Hepatocyte (in vitro differentiated cells): ENCODE data around the gene BICDL2. TPM values are rescaled to one million over a fixed set of nuclear protein-coding genes. Genes with fewer than 3 reads are reported as not detected.
A peak's percentile ranks its signal among the peaks of the same experiment; 100 is the strongest.

Experiments used
- DNase-seq: peaks from one replicate; pipeline ENCODE4 v3.0.0-alpha.2; 2016; ENCODE audit warnings: low spot score
- H2AFZ ChIP-seq: fragments of 200-600 bp; sonication (generic); 2 replicates; pipeline ENCODE4 v1.6.0; 2016; ENCODE audit warnings: antibody characterized with exemption, mild to moderate bottlenecking
- H3K27ac ChIP-seq: fragments of 200-600 bp; sonication (generic); 2 replicates; pipeline ENCODE4 v1.5.1; 2016; ENCODE audit warnings: mild to moderate bottlenecking
- H3K27me3 ChIP-seq: fragments of 200-600 bp; sonication (generic); 2 replicates; pipeline ENCODE4 v1.6.1; 2016
- H3K36me3 ChIP-seq: fragments of 200-600 bp; sonication (generic); replicated peaks from 2 replicates; pipeline ENCODE4 v1.5.1; 2016; ENCODE audit warnings: low read depth; ENCODE audit not compliant: insufficient read depth
- H3K4me1 ChIP-seq: fragments of 200-600 bp; sonication (generic); 2 replicates; pipeline ENCODE4 v1.5.1; 2016; ENCODE audit warnings: mild to moderate bottlenecking, moderate library complexity; ENCODE audit not compliant: insufficient read depth
- H3K4me2 ChIP-seq: fragments of 200-600 bp; sonication (generic); 2 replicates; pipeline ENCODE4 v1.6.0; 2016
- H3K4me3 ChIP-seq: fragments of 200-600 bp; sonication (generic); 2 replicates; pipeline ENCODE4 v1.5.1; 2016; ENCODE audit warnings: mild to moderate bottlenecking
- H3K79me2 ChIP-seq: fragments of 200-600 bp; sonication (generic); 2 replicates; pipeline ENCODE4 v1.6.0; 2017; ENCODE audit warnings: mild to moderate bottlenecking
- H3K9me2 ChIP-seq: fragments of 200-600 bp; sonication (generic); replicated peaks from 2 replicates; pipeline ENCODE4 v1.6.0; 2017; ENCODE audit warnings: mild to moderate bottlenecking; ENCODE audit not compliant: insufficient read depth
- H3K9me3 ChIP-seq: fragments of 200-600 bp; sonication (generic); 2 replicates; pipeline ENCODE4 v1.5.1; 2016; ENCODE audit warnings: low read depth, mild to moderate bottlenecking
- H4K20me1 ChIP-seq: fragments of 200-600 bp; sonication (generic); 2 replicates; pipeline ENCODE4 v1.6.0; 2016; ENCODE audit warnings: mild to moderate bottlenecking; ENCODE audit not compliant: insufficient read depth, poor library complexity, severe bottlenecking
- CTCF ChIP-seq: fragments of 200-600 bp; sonication (generic); IDR thresholded peaks from 2 replicates; pipeline ENCODE4 v1.5.1; 2016; ENCODE audit warnings: antibody characterized with exemption, mild to moderate bottlenecking; ENCODE audit not compliant: poor library complexity
- EZH2 ChIP-seq: fragments of 200-600 bp; sonication (generic); IDR thresholded peaks from 2 replicates; pipeline ENCODE4 v1.6.1; 2016; ENCODE audit warnings: antibody characterized with exemption, mild to moderate bottlenecking, borderline replicate concordance
- EZH2phosphoT487 ChIP-seq: fragments of 200-600 bp; sonication (generic); IDR thresholded peaks from one replicate; pipeline ENCODE4 v1.6.1; 2018; ENCODE audit warnings: antibody characterized with exemption, mild to moderate bottlenecking, low read depth, moderate library complexity; ENCODE audit not compliant: unreplicated experiment, severe bottlenecking
- WGBS: methylation state at CpG from one replicate; pipeline ENCODE4 v1.1.6; 2016; ENCODE audit warnings: low lambda C conversion rate; ENCODE audit errors: missing lambda C conversion rate; 5-methylcytosine and 5-hydroxymethylcytosine counted together
- polyA plus RNA-seq: library from polyadenylated mRNA; unstranded; fragments of >200 nt; fragmentation: Nextera tagmentation; extraction: Ambion mirVana; gene quantifications from 2 replicates; pipeline ENCODE4 v1.2.1, GENCODE V29; 2016
- total RNA-seq: library from RNA; depleted of rRNA; stranded (reverse); fragments of >200 nt; gene quantifications from 2 replicates; pipeline ENCODE4 v1.2.3, GENCODE V29; 2014

The BICDL2 gene
- total and polyA plus RNA-seq, 2 experiments from 2014 or later = 12.3 to 12.8 TPM

GRCh38 chr16:3047387-3047720 is 10.6 kb upstream of the BICDL2 start:
- Histone ChIP-seq H3K27me3 (peaks cover 82% of the 10 kb centered on the region), H3K36me3 (no peaks in the 10 kb centered on the region), H3K9me2 (no peaks in the 10 kb centered on the region), H3K9me3 (no peaks in the 10 kb centered on the region), H3K4me2 (peak overlapping the region; percentile 96), H3K27ac (no peak overlapping the region), H2AFZ (no peak overlapping the region), H3K4me1 (peaks cover 20% of the 10 kb centered on the region), H3K4me3 (no peak overlapping the region), H3K79me2 (no peaks in the 10 kb centered on the region), H4K20me1 (no peaks in the 10 kb centered on the region)
- DNase-seq = no peak
- TF ChIP-seq CTCF (no peak), EZH2 (no peak), EZH2phosphoT487 (no peak)
- WGBS = 26% methylated on average over 6 of the region's 13 CpGs

GRCh38 chr16:3046641-3047386 is 10.1 kb upstream of the BICDL2 start:
- Histone ChIP-seq H3K36me3 (no peaks in the 10 kb centered on the region), H3K9me3 (no peaks in the 10 kb centered on the region), H3K4me3 (no peak overlapping the region), H3K4me2 (peak overlapping the region; percentile 96), H3K4me1 (peaks cover 20% of the 10 kb centered on the region), H3K27me3 (peaks cover 82% of the 10 kb centered on the region), H3K9me2 (no peaks in the 10 kb centered on the region), H4K20me1 (no peaks in the 10 kb centered on the region), H2AFZ (peak overlapping the region; percentile 40), H3K27ac (no peak overlapping the region), H3K79me2 (no peaks in the 10 kb centered on the region)
- TF ChIP-seq CTCF = no peak
- TF ChIP-seq EZH2phosphoT487 = peak; percentile 70
- peak; percentile 97 for TF ChIP-seq EZH2
- WGBS = 4% methylated on average over 34 of the region's 54 CpGs
- DNase-seq = no peak

- TF ChIP-seq EZH2phosphoT487 (peak; percentile 82), EZH2 (peak; percentile 15), CTCF (no peak)
- no peak for DNase-seq
- Histone ChIP-seq H3K4me3 (peak within 1 kb of the TSS; percentile 33), H3K27ac (no peak within 1 kb of the TSS), H3K36me3 (no peaks in the 10 kb centered on the region), H4K20me1 (no peaks in the 10 kb centered on the region), H2AFZ (peak within 1 kb of the TSS; percentile 40), H3K4me1 (peaks cover 20% of the 10 kb centered on the region), H3K27me3 (peaks cover 85% of the 10 kb centered on the region), H3K79me2 (no peaks in the 10 kb centered on the region), H3K4me2 (peak within 1 kb of the TSS; percentile 96), H3K9me3 (no peaks in the 10 kb centered on the region), H3K9me2 (no peaks in the 10 kb centered on the region)
- WGBS = under 1% methylated on average over 38 of the region's 86 CpGs
Measured at GRCh38 chr16:3045758-3046640, 9.3 kb upstream of the BICDL2 start, which contains the start of gene MMP25. TSS of gene MMP25 (plus strand) at chr16:3046561. CDS start at chr16:3046918, 357 bp downstream.
